ENCODE data around the gene NOS2.
"Not testable (repeated sequence)": the region's sequence is repeated elsewhere in the genome, so short reads cannot be mapped to it uniquely, and the experiment has no call there.

The NOS2 gene

DNA sequence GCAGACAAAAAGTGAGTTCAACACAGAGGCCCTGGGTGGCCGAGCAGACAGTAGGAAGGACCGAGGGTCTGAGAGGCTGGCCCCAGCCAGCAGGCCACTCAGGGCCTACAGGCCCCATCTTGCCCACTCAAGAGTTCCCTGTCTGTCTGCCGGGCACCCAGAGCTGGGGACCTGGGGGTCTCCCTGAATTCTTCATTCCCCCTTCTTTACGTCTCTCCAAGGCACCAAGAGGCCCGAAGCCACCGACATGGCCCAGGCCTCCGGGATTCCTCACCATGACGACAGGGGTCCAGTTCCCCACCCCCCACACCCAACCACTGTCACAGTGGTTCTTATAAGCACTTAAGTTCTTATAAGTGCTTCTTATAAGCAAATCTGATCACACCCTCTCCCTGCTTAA, 49.2 kb downstream of the NOS2 start:
- no peak for TF ChIP-seq ZNF274 (IDR thresholded peaks at IDR 0.05; ENCODE audit: low read depth, low read length)
- TF ChIP-seq YY1 (IDR thresholded peaks at IDR 0.05; ENCODE audit: insufficient read depth, insufficient read length) = no peak
- TF ChIP-seq SUZ12 (IDR thresholded peaks at IDR 0.05; ENCODE audit: extremely low read depth, insufficient read depth, insufficient read length) = no peak
- no peaks in the 10 kb centered on the region for H3K36me3 ChIP-seq (ENCODE audit: insufficient read depth, insufficient read length, low read length)
- H3K27me3 ChIP-seq (ENCODE audit: insufficient read depth, insufficient read length) = no peaks in the 10 kb centered on the region
- no peak overlapping the region for H3K9ac ChIP-seq (ENCODE audit: insufficient read length, low read depth)
- peaks cover 2% of the 10 kb centered on the region for H3K4me1 ChIP-seq (ENCODE audit: insufficient read depth, insufficient read length)
- H3K9me3 ChIP-seq (ENCODE audit: insufficient read depth, low read length) = no peaks in the 10 kb centered on the region
- DNase-seq (ENCODE audit: low read depth, low spot score) = no peak
- H3K4me3 ChIP-seq (ENCODE audit: insufficient read length, low read depth) = no peak overlapping the region

DNA sequence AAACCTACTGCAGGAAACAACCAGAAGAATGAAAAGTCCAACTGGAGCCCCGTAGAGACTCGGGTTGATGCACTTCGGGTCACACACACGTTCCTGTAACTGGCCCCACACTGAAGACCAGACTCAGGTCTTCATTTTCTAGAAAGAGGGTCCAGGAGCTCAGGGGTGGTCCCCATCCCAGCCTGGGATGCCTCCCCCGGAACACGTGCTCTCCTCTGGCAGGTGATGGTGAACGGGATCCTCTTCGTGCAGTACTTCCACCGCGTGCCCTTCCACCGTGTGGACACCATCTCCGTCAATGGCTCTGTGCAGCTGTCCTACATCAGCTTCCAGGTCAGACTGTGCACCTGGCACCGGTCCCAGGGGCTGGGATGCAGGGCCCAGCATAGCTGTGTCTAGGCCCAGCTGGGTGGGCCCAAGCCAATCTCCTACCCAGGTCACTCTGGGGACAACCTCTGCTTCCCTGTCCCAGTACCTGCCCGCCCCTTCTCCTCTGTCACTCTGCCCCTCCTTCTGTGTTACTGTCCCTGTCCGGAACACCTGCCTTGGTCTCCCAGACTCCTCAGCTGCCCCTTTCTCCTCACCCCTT, 50.7 kb downstream of the NOS2 start:
- not testable (repeated sequence) for H3K9me3 ChIP-seq (ENCODE audit: insufficient read depth, low read length); H3K27me3 ChIP-seq (ENCODE audit: insufficient read depth, insufficient read length); H3K9ac ChIP-seq (ENCODE audit: insufficient read length, low read depth); H3K36me3 ChIP-seq (ENCODE audit: insufficient read depth, insufficient read length, low read length); DNase-seq (ENCODE audit: low read depth, low spot score); H3K4me3 ChIP-seq (ENCODE audit: insufficient read length, low read depth); H3K4me1 ChIP-seq (ENCODE audit: insufficient read depth, insufficient read length)

DNA sequence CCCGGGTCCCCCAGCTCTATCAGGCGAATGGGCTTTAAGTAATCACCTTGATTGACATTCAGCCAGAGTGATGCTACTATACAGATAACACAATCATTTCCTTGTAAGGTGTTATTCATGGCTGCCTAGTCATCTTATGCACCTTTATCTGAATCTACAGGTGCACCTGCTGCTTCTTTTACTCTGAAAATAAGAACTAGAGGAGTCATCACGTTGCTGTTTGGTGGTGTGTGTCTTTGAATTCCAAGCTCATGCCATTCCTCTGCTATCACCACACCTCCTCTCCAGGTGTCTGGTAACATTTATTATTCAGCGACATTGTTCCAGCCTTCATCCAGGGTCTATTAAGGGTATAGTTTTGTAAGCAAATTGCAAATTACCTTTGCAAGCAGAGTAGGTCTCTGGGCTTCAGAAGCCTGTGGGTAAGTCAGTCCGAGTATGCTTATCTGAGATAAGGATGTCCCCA, 51.9 kb downstream of the NOS2 start:
- no peak overlapping the region for H3K9ac ChIP-seq (ENCODE audit: insufficient read length, low read depth)
- DNase-seq (ENCODE audit: low read depth, low spot score) = no peak
- H3K4me3 ChIP-seq (ENCODE audit: insufficient read length, low read depth) = no peak overlapping the region
- H3K4me1 ChIP-seq (ENCODE audit: insufficient read depth, insufficient read length) = peaks cover 2% of the 10 kb centered on the region
- H3K9me3 ChIP-seq (ENCODE audit: insufficient read depth, low read length) = no peaks in the 10 kb centered on the region
- no peaks in the 10 kb centered on the region for H3K36me3 ChIP-seq (ENCODE audit: insufficient read depth, insufficient read length, low read length)
- no peaks in the 10 kb centered on the region for H3K27me3 ChIP-seq (ENCODE audit: insufficient read depth, insufficient read length)
- TF ChIP-seq YY1 (IDR thresholded peaks at IDR 0.05; ENCODE audit: insufficient read depth, insufficient read length) (no peak), SUZ12 (IDR thresholded peaks at IDR 0.05; ENCODE audit: extremely low read depth, insufficient read depth, insufficient read length) (no peak)

DNA sequence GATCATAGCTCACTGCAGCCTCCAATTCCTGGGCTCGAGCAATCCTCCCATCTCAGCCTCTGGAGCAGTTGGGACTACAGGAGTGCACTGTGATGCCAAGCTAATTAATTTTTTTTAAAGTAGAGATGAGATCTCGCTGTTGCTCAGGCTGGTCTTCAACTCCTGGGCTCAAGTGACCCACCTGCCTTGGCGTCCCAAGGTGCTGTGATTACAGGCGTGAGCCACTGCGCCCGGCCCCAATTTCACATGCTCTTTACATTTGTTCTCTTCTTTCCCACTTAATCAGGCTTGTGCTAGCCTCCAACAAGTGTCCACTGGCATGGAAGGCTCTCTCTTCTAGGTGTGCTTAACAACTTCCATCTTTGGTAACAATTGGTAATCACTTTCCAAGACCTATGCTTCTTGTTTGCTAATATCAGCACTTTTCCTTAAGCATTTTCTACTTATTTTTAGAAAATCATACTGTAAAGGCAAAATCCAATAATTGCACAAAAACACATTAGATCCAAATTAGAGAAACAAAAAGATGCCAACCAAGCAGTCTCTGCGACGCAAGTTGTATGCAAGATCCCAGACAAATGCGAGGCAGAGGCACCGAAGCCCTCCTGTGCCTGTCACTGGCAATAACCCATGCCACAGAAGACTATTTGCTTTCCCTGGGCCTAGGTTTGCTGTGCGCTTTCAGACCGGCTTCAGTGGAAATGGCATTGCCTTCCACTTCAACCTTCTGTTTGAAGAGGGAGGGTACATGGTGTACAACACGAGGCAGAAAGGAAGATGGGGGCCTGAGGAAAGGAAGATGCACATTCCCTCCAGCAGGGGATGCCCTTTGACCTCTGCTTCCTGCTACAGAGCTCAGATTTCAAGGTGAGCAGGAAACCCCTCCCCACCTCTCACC, 52.6 kb downstream of the NOS2 start:
- H3K9ac ChIP-seq (ENCODE audit: insufficient read length, low read depth) = no peak overlapping the region
- TF ChIP-seq SUZ12 (IDR thresholded peaks at IDR 0.05; ENCODE audit: extremely low read depth, insufficient read depth, insufficient read length) (no peak), YY1 (IDR thresholded peaks at IDR 0.05; ENCODE audit: insufficient read depth, insufficient read length) (no peak), ZNF274 (IDR thresholded peaks at IDR 0.05; ENCODE audit: low read depth, low read length) (no peak)
- DNase-seq (ENCODE audit: low read depth, low spot score) = peak; percentile 28
- H3K27me3 ChIP-seq (ENCODE audit: insufficient read depth, insufficient read length) = no peaks in the 10 kb centered on the region
- H3K36me3 ChIP-seq (ENCODE audit: insufficient read depth, insufficient read length, low read length) = no peaks in the 10 kb centered on the region
- H3K4me1 ChIP-seq (ENCODE audit: insufficient read depth, insufficient read length) = peaks cover 2% of the 10 kb centered on the region
- no peaks in the 10 kb centered on the region for H3K9me3 ChIP-seq (ENCODE audit: insufficient read depth, low read length)
- H3K4me3 ChIP-seq (ENCODE audit: insufficient read length, low read depth) = no peak overlapping the region

DNA sequence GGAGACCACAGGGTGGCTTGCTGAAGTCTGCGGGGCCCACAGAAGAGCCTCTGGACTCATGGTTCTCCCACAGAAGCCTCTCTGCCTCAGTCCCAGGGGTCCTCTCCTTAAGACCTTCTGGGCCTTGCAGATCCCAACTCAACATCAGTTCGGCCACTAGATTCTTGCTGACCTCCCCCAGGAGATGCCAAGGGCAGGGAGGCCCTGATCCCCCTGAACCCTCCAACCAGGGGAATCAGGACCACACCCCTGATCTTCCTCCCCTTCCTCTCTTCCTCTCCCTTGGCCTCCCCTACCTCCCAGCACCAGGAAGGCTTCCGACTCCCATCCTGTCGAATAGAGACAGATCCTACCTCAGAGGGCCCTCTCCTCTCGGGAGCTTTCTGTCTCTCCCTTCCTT, 53.4 kb downstream of the NOS2 start:
- H3K27me3 ChIP-seq (ENCODE audit: insufficient read depth, insufficient read length) = no peaks in the 10 kb centered on the region
- H3K36me3 ChIP-seq (ENCODE audit: insufficient read depth, insufficient read length, low read length) = no peaks in the 10 kb centered on the region
- peaks cover 2% of the 10 kb centered on the region for H3K4me1 ChIP-seq (ENCODE audit: insufficient read depth, insufficient read length)
- no peak overlapping the region for H3K9ac ChIP-seq (ENCODE audit: insufficient read length, low read depth)
- TF ChIP-seq SUZ12 (IDR thresholded peaks at IDR 0.05; ENCODE audit: extremely low read depth, insufficient read depth, insufficient read length) (no peak), ZNF274 (IDR thresholded peaks at IDR 0.05; ENCODE audit: low read depth, low read length) (no peak), YY1 (IDR thresholded peaks at IDR 0.05; ENCODE audit: insufficient read depth, insufficient read length) (no peak)
- DNase-seq (ENCODE audit: low read depth, low spot score) = no peak
- no peaks in the 10 kb centered on the region for H3K9me3 ChIP-seq (ENCODE audit: insufficient read depth, low read length)
- no peak overlapping the region for H3K4me3 ChIP-seq (ENCODE audit: insufficient read length, low read depth)

DNA sequence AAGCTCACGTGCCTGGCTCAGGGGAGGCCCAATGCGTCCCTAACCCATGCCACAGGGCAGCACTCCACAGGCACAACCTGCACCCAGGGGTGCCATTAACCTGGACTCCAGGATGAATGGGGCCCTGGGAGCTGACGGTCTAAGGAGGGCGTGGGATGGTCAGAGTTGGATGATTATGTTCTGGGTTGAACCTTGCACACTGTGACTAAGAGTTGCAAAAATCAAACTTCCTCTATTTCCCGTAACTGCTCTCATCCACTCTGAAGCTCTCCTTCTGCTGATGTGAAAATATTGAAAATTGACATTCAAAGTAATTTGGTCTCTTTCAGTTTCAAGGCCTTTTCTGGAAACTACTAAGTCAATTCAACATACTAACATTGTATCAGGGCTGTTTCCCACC, 54.0 kb downstream of the NOS2 start:
- not testable (repeated sequence) for H3K36me3 ChIP-seq (ENCODE audit: insufficient read depth, insufficient read length, low read length); H3K9ac ChIP-seq (ENCODE audit: insufficient read length, low read depth); H3K27me3 ChIP-seq (ENCODE audit: insufficient read depth, insufficient read length); DNase-seq (ENCODE audit: low read depth, low spot score); H3K9me3 ChIP-seq (ENCODE audit: insufficient read depth, low read length); H3K4me1 ChIP-seq (ENCODE audit: insufficient read depth, insufficient read length); H3K4me3 ChIP-seq (ENCODE audit: insufficient read length, low read depth)

DNA sequence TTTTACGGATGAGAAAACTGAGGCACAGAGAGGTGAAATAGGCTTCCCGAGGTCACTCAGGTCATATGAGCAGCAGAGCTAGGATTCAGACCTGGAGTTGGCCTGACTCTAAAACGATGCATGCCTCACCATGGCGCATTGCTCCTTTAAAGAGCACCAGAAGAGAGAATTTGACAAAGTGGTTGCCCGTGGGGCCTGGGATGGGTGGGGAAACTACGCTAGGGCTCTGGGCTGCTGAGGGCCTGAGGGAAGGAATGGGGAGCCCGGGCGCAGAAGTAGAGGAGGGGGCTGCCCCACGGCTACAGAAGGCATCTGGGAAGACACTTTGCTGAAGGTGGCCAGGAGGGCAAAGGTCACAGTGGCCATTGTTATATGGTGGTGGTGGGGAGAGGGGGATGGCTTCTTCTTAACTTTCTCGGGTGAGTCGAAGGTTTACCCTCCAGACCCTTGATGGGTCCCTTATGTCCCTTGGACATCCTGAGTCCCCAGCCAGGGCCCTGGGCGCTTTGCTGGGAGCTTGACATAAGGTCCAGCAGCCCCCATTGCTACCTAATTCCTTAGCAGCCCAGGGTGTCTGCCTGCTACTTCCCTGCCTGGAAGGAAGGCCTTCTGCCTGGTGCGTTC, 55.0 kb downstream of the NOS2 start:
- H3K9ac ChIP-seq (ENCODE audit: insufficient read length, low read depth); H3K36me3 ChIP-seq (ENCODE audit: insufficient read depth, insufficient read length, low read length); H3K4me1 ChIP-seq (ENCODE audit: insufficient read depth, insufficient read length); H3K9me3 ChIP-seq (ENCODE audit: insufficient read depth, low read length); DNase-seq (ENCODE audit: low read depth, low spot score); H3K27me3 ChIP-seq (ENCODE audit: insufficient read depth, insufficient read length); H3K4me3 ChIP-seq (ENCODE audit: insufficient read length, low read depth): not testable (repeated sequence)
